GM23338 (cell line): ENCODE results near the gene RPS14. TPM values are rescaled to one million over a fixed set of nuclear protein-coding genes. Genes with fewer than 3 reads are reported as not detected.

Experiments used
- ATAC-seq: fragments of 200-7000 bp; cut with Tn5 transposase; 3 replicates; pipeline ENCODE4 v1.9.1; 2020
- DNase-seq: peaks from one replicate; pipeline ENCODE4 v3.0.0-alpha.2; 2015; ENCODE audit warnings: low spot score
- H2AFZ ChIP-seq: fragments of 200-600 bp; sonication (generic); 2 replicates; pipeline ENCODE4 v1.8.0; 2016; ENCODE audit warnings: antibody characterized with exemption, mild to moderate bottlenecking, moderate library complexity
- H3F3A ChIP-seq: fragments of 200-600 bp; sonication (generic); replicated peaks from 2 replicates; pipeline ENCODE4 v1.8.0; 2017; ENCODE audit warnings: antibody characterized with exemption, mixed run types, low read depth
- H3K27ac ChIP-seq: fragments of 200-600 bp; sonication (generic); 2 replicates; pipeline ENCODE4 v1.6.1; 2016; ENCODE audit warnings: low read depth
- H3K27me3 ChIP-seq: fragments of 200-600 bp; sonication (generic); 2 replicates; pipeline ENCODE4 v1.8.0; 2016; ENCODE audit warnings: mild to moderate bottlenecking, mixed run types, moderate library complexity; ENCODE audit not compliant: insufficient read depth
- H3K36me3 ChIP-seq: fragments of 200-600 bp; sonication (generic); 2 replicates; pipeline ENCODE4 v1.8.0; 2016; ENCODE audit warnings: mild to moderate bottlenecking; ENCODE audit not compliant: insufficient read depth
- H3K4me1 ChIP-seq: fragments of 200-600 bp; sonication (generic); 2 replicates; pipeline ENCODE4 v1.8.0; 2016; ENCODE audit warnings: mild to moderate bottlenecking, moderate library complexity; ENCODE audit not compliant: insufficient read depth
- H3K4me2 ChIP-seq: fragments of 200-600 bp; sonication (generic); 2 replicates; pipeline ENCODE4 v1.7.1; 2017; ENCODE audit warnings: mixed run types
- H3K4me3 ChIP-seq: fragments of 200-600 bp; sonication (generic); 2 replicates; pipeline ENCODE4 v1.6.1; 2016; ENCODE audit warnings: mixed run types
- H3K79me2 ChIP-seq: fragments of 200-600 bp; sonication (generic); replicated peaks from 2 replicates; pipeline ENCODE4 v1.8.0; 2017; ENCODE audit warnings: mild to moderate bottlenecking; ENCODE audit not compliant: insufficient read depth
- H3K9me2 ChIP-seq: fragments of 200-600 bp; sonication (generic); 2 replicates; pipeline ENCODE4 v1.8.0; 2017; ENCODE audit not compliant: insufficient read depth
- H4K20me1 ChIP-seq: fragments of 200-600 bp; sonication (generic); replicated peaks from 2 replicates; pipeline ENCODE4 v1.8.0; 2017; ENCODE audit warnings: mild to moderate bottlenecking; ENCODE audit not compliant: insufficient read depth
- H3K27ac Mint-ChIP-seq: 2 replicates; pipeline ENCODE4 v1.8.0; 2020; ENCODE audit warnings: inconsistent platforms, mild to moderate bottlenecking, moderate library complexity, mixed read lengths
- H3K27me3 Mint-ChIP-seq: 3 replicates; pipeline ENCODE4 v1.8.0; 2022; ENCODE audit warnings: low read depth, mild to moderate bottlenecking, moderate library complexity, mixed read lengths, inconsistent platforms; ENCODE audit not compliant: insufficient read depth, poor library complexity
- H3K36me3 Mint-ChIP-seq: 3 replicates; pipeline ENCODE4 v1.8.0; 2021; ENCODE audit warnings: low read depth, mild to moderate bottlenecking, inconsistent platforms, moderate library complexity, mixed read lengths
- H3K4me1 Mint-ChIP-seq: 3 replicates; pipeline ENCODE4 v1.8.0; 2020; ENCODE audit warnings: mild to moderate bottlenecking, inconsistent platforms, mixed read lengths
- H3K4me3 Mint-ChIP-seq: 3 replicates; pipeline ENCODE4 v1.8.0; 2021; ENCODE audit warnings: moderate library complexity, mild to moderate bottlenecking, inconsistent platforms, mixed read lengths
- H3K9me3 Mint-ChIP-seq: 3 replicates; pipeline ENCODE4 v1.8.0; 2020; ENCODE audit warnings: moderate library complexity, mild to moderate bottlenecking, inconsistent platforms, mixed read lengths
- CREB1 ChIP-seq: fragments of 250-450 bp; sonication (Bioruptor Pico); IDR thresholded peaks from 2 replicates; pipeline ENCODE4 v1.5.0; 2020; ENCODE audit warnings: low read depth, mild to moderate bottlenecking, moderate library complexity
- EZH2 ChIP-seq: fragments of 200-600 bp; sonication (generic); IDR thresholded peaks from one replicate; pipeline ENCODE4 v1.8.0; 2017; ENCODE audit warnings: antibody characterized with exemption, mild to moderate bottlenecking, low read depth; ENCODE audit not compliant: unreplicated experiment
- EZH2phosphoT487 ChIP-seq: fragments of 200-600 bp; sonication (generic); IDR thresholded peaks from one replicate; pipeline ENCODE4 v1.8.1; 2018; ENCODE audit warnings: antibody characterized with exemption; ENCODE audit not compliant: unreplicated experiment
- JUNB ChIP-seq: IDR thresholded peaks from one replicate; pipeline ENCODE4 v1.6.1; 2016; ENCODE audit warnings: antibody characterized with exemption; ENCODE audit not compliant: unreplicated experiment
- NANOG ChIP-seq: IDR thresholded peaks from 2 replicates; pipeline ENCODE4 v1.6.1; 2016; ENCODE audit warnings: antibody characterized with exemption, borderline replicate concordance
- POLR2AphosphoS5 ChIP-seq: IDR thresholded peaks from 2 replicates; pipeline ENCODE4 v1.6.1; 2016; ENCODE audit warnings: antibody characterized with exemption, low read depth
- STAT1 ChIP-seq: IDR thresholded peaks from one replicate; pipeline ENCODE4 v1.6.1; 2016; ENCODE audit warnings: antibody characterized with exemption; ENCODE audit not compliant: unreplicated experiment
- ZNF114 ChIP-seq: fragments of 250-450 bp; sonication (Bioruptor Pico); IDR thresholded peaks from 2 replicates; pipeline ENCODE4 v1.5.0; 2020; ENCODE audit warnings: mild to moderate bottlenecking, moderate library complexity
- ZNF331 ChIP-seq: fragments of 250-450 bp; sonication (Bioruptor Pico); IDR thresholded peaks from 2 replicates; pipeline ENCODE4 v1.5.0; 2020; ENCODE audit warnings: low read depth, mild to moderate bottlenecking, moderate library complexity
- polyA plus RNA-seq: library from polyadenylated mRNA; unstranded; fragments of >200 nt; fragmentation: Nextera tagmentation; extraction: Ambion mirVana; gene quantifications from 2 replicates; pipeline ENCODE4 v1.2.1, GENCODE V29; 2016
- total RNA-seq: library from RNA; depleted of rRNA; stranded (reverse); fragments of >200 nt; shearing (Covaris generic); gene quantifications from 2 replicates; pipeline ENCODE4 v1.2.3, GENCODE V29; 2014
- TF ChIP-seq, protein P1 (sequence below), 2 experiments: fragments of 200-600 bp in 1 of 2; sonication (generic) in 1 of 2; conservative IDR thresholded peaks; 2 replicates each; pipeline versions ENCODE4 v1.5.1 to v1.6.1; 2016 to 2017; ENCODE audit warnings: antibody characterized with exemption in 2 of 2, low read depth in 2 of 2, mild to moderate bottlenecking in 2 of 2, moderate library complexity in 1 of 2
- TF ChIP-seq, protein P2 (sequence below): IDR thresholded peaks from 2 replicates; pipeline ENCODE4 v1.6.1; 2016; ENCODE audit warnings: antibody characterized with exemption
- TF ChIP-seq, protein P3 (sequence below): fragments of 250-450 bp; sonication (Bioruptor Pico); IDR thresholded peaks from 2 replicates; pipeline ENCODE4 v1.5.0; 2020; ENCODE audit warnings: mild to moderate bottlenecking, moderate library complexity
- TF ChIP-seq, protein P4 (sequence below): IDR thresholded peaks from one replicate; pipeline ENCODE4 v1.6.1; 2018; ENCODE audit warnings: antibody characterized with exemption; ENCODE audit not compliant: unreplicated experiment

The RPS14 gene
- total and polyA plus RNA-seq, 2 experiments from 2014 or later: 1,443 to 2,790 TPM

DNA sequence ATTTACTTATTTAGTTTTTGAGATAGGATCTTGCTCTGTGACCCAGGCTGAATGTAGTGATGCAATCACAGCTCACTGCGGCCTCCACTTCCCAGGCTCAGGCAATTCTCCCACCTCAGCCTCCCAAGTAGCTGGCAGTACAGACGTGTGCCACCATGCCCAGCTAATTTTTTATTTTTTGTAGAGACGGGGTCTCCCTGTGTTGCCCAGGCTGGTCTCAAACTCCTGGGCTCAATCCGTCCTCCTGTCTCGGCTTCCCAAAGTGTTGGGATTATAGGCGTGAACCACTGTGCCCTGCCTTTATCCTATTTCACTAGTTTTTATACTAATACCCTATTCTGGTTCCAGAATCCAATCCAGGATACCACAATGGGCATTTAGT lies 6.8 kb downstream of the RPS14 start:
- peaks cover 61% of the 10 kb centered on the region for H3F3A ChIP-seq
- Mint-ChIP-seq H3K27ac (no peak overlapping the region), H3K27me3 (peaks cover 37% of the 10 kb centered on the region), H3K9me3 (no peaks in the 10 kb centered on the region; the same call in 1 of the 3 replicates), H3K4me3 (no peak overlapping the region), H3K4me1 (peaks cover 44% of the 10 kb centered on the region), H3K36me3 (peaks cover 48% of the 10 kb centered on the region)
- TF ChIP-seq, protein P1, sequence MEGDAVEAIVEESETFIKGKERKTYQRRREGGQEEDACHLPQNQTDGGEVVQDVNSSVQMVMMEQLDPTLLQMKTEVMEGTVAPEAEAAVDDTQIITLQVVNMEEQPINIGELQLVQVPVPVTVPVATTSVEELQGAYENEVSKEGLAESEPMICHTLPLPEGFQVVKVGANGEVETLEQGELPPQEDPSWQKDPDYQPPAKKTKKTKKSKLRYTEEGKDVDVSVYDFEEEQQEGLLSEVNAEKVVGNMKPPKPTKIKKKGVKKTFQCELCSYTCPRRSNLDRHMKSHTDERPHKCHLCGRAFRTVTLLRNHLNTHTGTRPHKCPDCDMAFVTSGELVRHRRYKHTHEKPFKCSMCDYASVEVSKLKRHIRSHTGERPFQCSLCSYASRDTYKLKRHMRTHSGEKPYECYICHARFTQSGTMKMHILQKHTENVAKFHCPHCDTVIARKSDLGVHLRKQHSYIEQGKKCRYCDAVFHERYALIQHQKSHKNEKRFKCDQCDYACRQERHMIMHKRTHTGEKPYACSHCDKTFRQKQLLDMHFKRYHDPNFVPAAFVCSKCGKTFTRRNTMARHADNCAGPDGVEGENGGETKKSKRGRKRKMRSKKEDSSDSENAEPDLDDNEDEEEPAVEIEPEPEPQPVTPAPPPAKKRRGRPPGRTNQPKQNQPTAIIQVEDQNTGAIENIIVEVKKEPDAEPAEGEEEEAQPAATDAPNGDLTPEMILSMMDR (conservative IDR thresholded peaks at IDR 0.05; ENCODE audit: low read depth in 2 of 2): no peak
- no peak for TF ChIP-seq ZNF331 (CRISPR knock-in tag)
- TF ChIP-seq CREB1 (CRISPR knock-in tag): no peak
- no peak for TF ChIP-seq STAT1
- TF ChIP-seq POLR2AphosphoS5: no peak; the same call in 1 of the 2 replicates
- no peak for TF ChIP-seq EZH2phosphoT487
- TF ChIP-seq, protein P2, sequence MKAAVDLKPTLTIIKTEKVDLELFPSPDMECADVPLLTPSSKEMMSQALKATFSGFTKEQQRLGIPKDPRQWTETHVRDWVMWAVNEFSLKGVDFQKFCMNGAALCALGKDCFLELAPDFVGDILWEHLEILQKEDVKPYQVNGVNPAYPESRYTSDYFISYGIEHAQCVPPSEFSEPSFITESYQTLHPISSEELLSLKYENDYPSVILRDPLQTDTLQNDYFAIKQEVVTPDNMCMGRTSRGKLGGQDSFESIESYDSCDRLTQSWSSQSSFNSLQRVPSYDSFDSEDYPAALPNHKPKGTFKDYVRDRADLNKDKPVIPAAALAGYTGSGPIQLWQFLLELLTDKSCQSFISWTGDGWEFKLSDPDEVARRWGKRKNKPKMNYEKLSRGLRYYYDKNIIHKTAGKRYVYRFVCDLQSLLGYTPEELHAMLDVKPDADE: no peak
- no peak for TF ChIP-seq EZH2
- TF ChIP-seq, protein P3, sequence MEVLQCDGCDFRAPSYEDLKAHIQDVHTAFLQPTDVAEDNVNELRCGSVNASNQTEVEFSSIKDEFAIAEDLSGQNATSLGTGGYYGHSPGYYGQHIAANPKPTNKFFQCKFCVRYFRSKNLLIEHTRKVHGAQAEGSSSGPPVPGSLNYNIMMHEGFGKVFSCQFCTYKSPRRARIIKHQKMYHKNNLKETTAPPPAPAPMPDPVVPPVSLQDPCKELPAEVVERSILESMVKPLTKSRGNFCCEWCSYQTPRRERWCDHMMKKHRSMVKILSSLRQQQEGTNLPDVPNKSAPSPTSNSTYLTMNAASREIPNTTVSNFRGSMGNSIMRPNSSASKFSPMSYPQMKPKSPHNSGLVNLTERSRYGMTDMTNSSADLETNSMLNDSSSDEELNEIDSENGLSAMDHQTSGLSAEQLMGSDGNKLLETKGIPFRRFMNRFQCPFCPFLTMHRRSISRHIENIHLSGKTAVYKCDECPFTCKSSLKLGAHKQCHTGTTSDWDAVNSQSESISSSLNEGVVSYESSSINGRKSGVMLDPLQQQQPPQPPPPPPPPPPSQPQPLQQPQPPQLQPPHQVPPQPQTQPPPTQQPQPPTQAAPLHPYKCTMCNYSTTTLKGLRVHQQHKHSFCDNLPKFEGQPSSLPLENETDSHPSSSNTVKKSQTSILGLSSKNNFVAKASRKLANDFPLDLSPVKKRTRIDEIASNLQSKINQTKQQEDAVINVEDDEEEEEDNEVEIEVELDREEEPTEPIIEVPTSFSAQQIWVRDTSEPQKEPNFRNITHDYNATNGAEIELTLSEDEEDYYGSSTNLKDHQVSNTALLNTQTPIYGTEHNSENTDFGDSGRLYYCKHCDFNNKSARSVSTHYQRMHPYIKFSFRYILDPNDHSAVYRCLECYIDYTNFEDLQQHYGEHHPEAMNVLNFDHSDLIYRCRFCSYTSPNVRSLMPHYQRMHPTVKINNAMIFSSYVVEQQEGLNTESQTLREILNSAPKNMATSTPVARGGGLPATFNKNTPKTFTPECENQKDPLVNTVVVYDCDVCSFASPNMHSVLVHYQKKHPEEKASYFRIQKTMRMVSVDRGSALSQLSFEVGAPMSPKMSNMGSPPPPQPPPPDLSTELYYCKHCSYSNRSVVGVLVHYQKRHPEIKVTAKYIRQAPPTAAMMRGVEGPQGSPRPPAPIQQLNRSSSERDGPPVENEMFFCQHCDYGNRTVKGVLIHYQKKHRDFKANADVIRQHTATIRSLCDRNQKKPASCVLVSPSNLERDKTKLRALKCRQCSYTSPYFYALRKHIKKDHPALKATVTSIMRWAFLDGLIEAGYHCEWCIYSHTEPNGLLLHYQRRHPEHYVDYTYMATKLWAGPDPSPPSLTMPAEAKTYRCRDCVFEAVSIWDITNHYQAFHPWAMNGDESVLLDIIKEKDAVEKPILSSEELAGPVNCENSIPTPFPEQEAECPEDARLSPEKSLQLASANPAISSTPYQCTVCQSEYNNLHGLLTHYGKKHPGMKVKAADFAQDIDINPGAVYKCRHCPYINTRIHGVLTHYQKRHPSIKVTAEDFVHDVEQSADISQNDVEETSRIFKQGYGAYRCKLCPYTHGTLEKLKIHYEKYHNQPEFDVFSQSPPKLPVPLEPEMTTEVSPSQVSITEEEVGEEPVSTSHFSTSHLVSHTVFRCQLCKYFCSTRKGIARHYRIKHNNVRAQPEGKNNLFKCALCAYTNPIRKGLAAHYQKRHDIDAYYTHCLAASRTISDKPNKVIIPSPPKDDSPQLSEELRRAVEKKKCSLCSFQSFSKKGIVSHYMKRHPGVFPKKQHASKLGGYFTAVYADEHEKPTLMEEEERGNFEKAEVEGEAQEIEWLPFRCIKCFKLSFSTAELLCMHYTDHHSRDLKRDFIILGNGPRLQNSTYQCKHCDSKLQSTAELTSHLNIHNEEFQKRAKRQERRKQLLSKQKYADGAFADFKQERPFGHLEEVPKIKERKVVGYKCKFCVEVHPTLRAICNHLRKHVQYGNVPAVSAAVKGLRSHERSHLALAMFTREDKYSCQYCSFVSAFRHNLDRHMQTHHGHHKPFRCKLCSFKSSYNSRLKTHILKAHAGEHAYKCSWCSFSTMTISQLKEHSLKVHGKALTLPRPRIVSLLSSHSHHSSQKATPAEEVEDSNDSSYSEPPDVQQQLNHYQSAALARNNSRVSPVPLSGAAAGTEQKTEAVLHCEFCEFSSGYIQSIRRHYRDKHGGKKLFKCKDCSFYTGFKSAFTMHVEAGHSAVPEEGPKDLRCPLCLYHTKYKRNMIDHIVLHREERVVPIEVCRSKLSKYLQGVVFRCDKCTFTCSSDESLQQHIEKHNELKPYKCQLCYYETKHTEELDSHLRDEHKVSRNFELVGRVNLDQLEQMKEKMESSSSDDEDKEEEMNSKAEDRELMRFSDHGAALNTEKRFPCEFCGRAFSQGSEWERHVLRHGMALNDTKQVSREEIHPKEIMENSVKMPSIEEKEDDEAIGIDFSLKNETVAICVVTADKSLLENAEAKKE (CRISPR knock-in tag): no peak
- TF ChIP-seq ZNF114 (CRISPR knock-in tag): no peak
- no peak for TF ChIP-seq NANOG
- TF ChIP-seq, protein P4, sequence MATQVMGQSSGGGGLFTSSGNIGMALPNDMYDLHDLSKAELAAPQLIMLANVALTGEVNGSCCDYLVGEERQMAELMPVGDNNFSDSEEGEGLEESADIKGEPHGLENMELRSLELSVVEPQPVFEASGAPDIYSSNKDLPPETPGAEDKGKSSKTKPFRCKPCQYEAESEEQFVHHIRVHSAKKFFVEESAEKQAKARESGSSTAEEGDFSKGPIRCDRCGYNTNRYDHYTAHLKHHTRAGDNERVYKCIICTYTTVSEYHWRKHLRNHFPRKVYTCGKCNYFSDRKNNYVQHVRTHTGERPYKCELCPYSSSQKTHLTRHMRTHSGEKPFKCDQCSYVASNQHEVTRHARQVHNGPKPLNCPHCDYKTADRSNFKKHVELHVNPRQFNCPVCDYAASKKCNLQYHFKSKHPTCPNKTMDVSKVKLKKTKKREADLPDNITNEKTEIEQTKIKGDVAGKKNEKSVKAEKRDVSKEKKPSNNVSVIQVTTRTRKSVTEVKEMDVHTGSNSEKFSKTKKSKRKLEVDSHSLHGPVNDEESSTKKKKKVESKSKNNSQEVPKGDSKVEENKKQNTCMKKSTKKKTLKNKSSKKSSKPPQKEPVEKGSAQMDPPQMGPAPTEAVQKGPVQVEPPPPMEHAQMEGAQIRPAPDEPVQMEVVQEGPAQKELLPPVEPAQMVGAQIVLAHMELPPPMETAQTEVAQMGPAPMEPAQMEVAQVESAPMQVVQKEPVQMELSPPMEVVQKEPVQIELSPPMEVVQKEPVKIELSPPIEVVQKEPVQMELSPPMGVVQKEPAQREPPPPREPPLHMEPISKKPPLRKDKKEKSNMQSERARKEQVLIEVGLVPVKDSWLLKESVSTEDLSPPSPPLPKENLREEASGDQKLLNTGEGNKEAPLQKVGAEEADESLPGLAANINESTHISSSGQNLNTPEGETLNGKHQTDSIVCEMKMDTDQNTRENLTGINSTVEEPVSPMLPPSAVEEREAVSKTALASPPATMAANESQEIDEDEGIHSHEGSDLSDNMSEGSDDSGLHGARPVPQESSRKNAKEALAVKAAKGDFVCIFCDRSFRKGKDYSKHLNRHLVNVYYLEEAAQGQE: no peak
- no peak for TF ChIP-seq JUNB
- H3K4me2 ChIP-seq: no peak overlapping the region
- H2AFZ ChIP-seq: no peak overlapping the region
- H3K27ac ChIP-seq: peak overlapping the region; percentile 96
- ATAC-seq: peak; percentile 2; the same call in 2 of the 3 replicates
- H3K36me3 ChIP-seq: peaks cover 41% of the 10 kb centered on the region
- H4K20me1 ChIP-seq: peaks cover 42% of the 10 kb centered on the region
- no peaks in the 10 kb centered on the region for H3K27me3 ChIP-seq
- DNase-seq: no peak
- H3K79me2 ChIP-seq: peaks cover 18% of the 10 kb centered on the region
- no peak overlapping the region for H3K4me3 ChIP-seq
- H3K4me1 ChIP-seq: peaks cover 14% of the 10 kb centered on the region
- no peaks in the 10 kb centered on the region for H3K9me2 ChIP-seq
